Cortex of kidney (tissue), 1 donor: ENCODE measurements around the gene PRMT2.

Experiments
- DNase-seq: peaks from one replicate; lab custom pipeline; 2025; lab: John Stamatoyannopoulos, UW

PRMT2 gene

DNA sequence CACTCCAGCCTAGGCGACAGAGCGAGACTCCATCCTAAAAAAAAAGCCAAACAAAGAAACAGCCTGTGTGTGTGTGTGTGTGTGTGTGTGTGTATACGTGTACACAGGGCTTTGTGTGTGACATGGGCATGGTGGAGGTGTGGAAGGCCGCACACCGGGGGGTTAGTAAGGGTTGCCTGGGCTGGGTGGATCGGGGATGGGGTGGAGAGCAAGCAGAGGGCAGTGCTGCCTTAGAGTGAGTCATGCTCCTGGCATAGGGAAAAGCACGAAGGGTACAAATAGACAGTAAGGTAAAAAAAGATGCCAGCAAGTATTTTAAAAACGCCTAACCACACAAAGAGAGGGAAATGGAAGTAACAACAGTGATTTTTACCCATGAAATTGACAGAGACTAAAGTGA, 6.2 kb downstream of the PRMT2 start:
- no peak for DNase-seq

DNA sequence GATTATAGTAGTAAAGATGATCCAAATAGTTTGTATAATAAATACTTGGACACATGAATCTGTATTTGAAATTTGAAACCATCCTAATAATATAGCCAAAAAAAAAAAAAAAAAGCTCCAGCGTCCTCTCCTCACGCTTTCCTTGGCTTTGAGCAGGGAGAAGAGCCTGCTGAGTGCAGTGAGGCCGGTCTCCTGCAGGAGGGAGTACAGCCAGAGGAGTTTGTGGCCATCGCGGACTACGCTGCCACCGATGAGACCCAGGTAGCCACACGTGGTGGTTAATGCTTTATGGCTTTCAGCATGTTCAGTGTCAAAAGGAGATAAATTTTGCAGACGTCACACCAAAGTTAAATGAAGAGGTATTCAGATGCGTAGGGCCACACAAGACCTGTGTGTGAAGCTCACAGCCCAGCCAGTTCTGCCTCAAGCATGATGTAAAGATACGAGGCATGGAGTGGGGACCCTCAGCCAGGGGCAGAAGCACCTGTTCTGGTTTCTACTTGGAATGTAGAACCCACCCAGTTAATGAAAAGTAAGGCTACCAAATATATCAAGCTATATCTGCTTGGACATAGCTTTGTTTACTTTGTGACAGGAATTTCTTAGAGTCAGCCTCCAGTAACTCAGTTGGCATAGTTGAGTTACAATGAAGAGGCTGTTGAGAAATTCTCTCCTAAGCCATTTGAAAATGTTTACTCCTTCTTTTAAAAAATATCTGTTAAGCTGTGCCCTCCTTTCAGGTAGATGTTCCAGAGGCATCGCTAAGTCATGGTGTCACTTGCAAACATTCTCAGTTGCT, 8.1 kb downstream of the PRMT2 start:
- no peak for DNase-seq

GRCh38 chr21:46645840-46646239, 10.4 kb downstream of the PRMT2 start:
- DNase-seq = no peak

DNA sequence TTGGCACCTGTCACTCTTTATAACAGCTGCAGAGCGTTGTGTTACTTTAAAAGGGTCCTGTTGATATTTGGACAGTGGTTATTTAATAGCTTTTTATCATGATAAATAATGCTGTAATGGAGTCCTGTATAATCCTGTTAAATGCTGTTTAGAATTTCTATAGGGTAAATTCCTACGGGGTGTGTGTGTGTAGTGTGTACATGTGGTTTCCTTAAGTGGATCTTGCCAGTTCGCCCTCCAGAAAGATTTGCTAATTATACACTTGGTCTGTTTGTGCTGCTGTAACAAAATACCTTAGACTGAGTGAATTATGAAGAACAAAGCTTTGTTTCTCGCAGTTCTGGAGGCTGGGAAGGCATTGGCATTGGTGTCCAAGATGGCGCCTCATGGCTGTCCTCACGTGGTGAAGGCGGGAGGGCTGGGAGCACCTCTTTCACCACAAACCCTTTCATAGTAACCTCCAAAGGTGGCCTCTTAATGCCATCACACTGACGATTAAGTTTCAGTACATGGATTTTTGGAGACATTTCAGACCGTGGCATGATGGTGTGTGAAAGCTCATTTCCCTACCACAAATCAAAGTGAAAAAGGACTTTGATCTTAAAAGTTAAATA, 11.2 kb downstream of the PRMT2 start:
- DNase-seq = no peak

DNA sequence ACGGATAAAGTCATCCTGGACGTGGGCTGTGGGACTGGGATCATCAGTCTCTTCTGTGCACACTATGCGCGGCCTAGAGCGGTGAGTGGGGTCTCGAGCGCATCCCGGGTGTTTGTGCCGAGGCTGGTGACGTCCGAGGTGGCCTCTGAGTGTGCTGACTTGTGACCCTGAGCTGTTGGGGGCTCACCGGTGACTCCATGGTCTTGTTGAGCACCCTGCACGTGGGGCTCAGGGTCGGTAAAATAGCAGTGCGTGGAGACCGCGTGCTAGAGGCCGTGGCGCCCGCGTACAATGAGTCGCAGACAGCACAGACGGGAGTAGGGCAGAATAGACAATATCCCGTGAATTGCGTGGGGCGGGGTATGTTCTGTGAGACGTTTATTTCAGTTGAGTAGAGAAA, 13.1 kb downstream of the PRMT2 start:
- no peak for DNase-seq

DNA sequence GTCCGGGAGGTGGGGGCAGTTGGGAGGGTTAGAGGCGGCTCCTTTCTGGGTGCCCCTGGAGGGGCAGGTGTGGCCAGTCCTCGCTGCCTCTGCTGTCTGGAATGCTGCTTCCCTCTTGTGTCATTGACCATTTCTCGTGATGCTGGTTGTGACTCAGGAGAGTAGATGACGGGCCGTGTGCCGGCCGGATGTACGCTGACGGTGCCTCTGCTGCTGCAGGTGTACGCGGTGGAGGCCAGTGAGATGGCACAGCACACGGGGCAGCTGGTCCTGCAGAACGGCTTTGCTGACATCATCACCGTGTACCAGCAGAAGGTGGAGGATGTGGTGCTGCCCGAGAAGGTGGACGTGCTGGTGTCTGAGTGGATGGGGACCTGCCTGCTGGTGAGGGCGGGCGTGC, 13.9 kb downstream of the PRMT2 start:
- no peak for DNase-seq

- no peak for DNase-seq
Measured at GRCh38 chr21:46650476-46651098, 15.1 kb downstream of the PRMT2 start.

DNA sequence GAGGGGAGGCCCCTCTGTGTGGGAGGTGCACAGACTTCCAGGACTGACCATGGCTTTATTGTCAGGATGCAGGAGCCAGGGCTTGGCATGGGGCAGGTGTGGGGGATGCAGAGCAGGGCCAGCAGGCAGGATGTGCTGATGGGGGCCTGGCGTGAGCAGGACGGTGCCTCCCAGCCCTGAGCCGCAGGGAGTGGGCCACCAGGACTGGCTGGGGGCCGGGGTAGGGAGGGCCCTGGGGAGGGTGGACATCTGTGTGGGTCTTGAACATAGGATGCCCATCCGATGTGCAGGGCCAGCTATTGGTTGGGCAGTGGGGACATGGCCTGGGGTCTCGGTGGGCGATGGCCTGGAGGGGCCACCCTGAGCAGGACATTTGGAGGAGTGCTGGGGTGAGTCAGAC, 15.6 kb downstream of the PRMT2 start:
- DNase-seq = no peak

- no peak for DNase-seq
Measured at GRCh38 chr21:46655230-46655629, 19.8 kb downstream of the PRMT2 start.

GRCh38 chr21:46656820-46657219, 21.3 kb downstream of the PRMT2 start:
- DNase-seq = no peak

- no peak for DNase-seq
Measured at GRCh38 chr21:46660505-46660904, 25.0 kb downstream of the PRMT2 start.

DNA sequence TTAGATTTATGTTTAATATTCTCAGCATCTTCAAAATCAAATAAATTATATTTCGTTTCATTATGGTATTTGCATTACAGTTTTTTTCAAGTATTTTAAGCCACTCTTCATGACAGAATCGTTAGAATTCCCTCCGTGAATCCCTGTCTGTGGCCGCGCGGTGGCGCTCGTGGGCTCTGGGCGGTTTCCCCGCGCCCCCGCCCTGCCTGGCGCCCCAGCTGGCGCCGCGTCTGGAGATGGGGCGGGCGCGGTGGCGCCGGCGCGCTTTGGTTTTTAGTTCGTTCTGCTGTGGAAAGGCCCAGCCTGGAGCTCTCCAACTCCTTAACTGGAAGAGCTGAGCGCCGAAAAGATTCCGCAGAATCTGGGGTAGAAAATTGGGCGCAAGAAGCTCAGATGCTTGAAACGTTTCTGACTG, 25.7 kb downstream of the PRMT2 start:
- no peak for DNase-seq

DNA sequence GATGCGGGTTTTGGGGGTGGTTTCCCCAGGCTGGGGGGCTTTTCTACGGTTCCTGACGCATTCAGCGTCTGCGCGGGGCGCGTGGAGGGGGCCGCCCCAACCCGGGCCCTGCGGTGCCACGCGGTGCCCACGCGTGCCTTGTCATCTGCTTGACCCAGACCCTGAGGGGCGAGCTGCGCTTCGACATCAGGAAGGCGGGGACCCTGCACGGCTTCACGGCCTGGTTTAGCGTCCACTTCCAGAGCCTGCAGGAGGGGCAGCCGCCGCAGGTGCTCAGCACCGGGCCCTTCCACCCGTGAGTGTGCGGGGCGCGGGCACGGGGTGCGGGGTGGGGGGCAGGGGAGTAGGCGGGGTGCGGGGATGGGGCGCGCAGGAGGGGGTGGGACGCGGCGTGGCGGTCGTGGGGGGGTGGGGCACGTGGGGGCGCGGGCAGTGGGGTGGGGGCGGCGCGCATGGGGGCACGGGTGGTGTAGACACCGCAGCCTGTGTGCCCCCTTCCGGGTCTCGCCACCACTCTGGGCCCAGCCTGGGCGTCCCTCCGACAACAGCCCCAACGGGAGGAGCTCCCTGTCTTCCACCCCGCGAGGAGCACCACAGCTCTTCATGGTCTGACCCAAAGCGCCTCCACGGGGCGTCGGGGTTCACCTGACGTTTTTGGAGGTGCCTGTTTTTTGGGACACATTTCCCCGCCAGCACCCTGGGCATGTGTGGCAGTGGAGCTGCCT, 26.3 kb downstream of the PRMT2 start:
- no peak for DNase-seq

GRCh38 chr21:46662367-46662654, 26.8 kb downstream of the PRMT2 start:
- no peak for DNase-seq

DNA sequence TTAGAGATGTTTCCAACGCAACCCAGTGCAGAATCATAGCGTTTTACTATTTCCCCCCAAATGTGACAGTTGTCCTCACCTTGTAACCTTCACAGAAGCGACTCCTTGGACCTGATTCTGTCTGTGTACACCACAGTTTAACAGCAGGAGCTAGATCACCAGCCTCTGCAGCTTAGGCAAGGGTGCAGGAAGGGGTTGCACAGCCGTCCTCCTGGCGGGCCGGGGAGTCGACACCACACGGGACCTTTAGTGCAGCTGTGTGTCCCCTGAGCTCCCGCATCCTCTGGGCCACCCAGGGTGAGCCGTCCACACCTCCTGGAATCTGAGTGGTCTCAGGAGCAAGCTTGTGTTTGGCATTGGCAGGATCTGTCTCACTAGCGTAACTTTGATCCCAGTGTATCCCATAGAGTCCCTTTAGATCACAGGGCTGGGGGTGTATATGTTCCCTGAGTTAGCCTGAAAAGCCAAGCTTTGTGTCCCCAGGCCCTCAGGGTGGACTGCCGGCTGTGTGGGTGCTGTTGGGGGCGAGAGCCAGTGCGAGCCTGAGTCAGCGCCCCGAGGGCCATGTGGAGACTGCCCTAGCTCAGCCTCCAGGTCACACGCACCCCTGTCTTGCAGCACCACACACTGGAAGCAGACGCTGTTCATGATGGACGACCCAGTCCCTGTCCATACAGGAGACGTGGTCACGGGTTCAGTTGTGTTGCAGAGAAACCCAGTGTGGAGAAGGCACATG, 27.5 kb downstream of the PRMT2 start:
- DNase-seq = no peak

DNA sequence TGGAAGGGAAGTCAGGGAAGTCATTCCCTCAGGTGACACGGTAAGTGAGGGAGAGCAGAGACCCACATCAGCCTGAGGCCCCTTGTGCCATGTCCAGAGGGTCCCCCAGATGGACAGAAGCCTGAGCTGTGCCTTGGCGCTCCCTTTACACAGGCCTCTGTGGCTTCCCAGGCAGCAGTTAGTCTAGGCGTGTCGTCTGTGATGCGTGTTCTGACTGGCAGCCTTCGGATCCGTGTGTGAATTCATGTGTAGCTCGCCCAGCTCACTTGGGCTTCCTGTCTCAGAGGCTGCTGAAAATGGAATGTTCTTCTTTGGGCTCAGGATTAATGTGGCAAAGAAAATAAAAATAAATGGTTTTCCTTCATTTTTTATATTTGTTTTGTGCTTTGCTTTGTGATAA, 28.3 kb downstream of the PRMT2 start:
- no peak for DNase-seq

GRCh38 chr21:46664316-46664995, 29.0 kb downstream of the PRMT2 start:
- DNase-seq = no peak

DNA sequence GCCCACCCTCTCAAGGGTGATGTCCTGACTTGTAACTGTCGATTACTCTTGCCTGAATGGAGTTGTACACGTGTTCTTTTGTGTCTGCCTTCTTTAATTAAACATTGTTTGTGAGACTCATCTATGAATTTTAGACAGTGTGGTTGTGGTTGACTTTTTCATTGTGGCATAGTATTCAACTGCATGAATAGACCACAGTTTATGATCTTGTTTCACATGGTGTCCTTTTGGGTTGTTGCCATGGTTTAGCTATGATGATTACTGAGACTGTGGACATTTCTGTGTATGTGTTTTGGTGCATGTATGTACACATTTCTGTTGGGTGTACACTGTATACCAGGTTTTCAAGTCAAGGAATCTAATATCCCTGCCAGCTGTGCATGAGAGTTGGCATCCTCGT, 30.1 kb downstream of the PRMT2 start:
- no peak for DNase-seq

DNA sequence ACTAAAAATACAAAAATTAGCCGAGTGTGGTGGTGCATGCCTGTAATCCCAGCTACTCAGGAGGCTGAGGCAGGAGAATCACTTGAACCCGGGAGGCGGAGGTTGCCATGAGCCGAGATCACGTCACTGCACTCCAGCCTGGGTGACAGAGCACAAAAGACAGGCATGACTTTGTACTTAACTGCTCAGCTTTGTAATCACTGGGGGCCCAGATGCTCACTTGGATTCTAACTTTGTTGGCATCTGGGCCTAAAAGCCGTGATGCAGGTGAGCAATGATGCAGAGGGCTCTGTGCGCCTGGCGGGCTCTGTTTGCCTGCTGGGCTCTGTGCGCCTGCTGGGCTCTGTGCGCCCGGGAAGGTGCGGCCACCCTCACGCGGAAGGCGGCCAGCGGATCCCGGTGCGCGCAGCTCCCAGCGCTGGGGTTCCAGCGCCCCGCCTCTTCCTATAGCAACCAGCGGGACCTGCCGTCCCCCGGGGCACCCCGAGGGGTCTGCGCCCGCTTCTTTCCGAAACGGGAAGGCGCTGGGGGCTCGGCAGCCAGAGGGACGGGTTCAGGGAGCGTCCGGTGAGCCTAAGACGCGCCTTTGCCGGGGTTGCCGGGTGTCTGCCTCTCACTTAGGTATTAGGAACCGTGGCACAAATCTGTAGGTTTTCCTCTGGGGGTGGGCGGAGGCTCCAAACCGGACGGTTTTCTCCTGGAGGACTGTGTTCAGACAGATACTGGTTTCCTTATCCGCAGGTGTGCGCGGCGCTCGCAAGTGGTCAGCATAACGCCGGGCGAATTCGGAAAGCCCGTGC, 31.7 kb downstream of the PRMT2 start:
- DNase-seq = no peak

- no peak for DNase-seq
Measured at GRCh38 chr21:46667741-46668380, 32.4 kb downstream of the PRMT2 start.
